HEK293 (cell line): ENCODE measurements around the gene PIEZO1.
A peak's percentile ranks its signal among the peaks of the same experiment; 100 is the strongest.

Source experiments
- CTCF ChIP-seq: fragments of 450-650 bp; formaldehyde crosslinking; IDR thresholded peaks from 2 replicates; pipeline ENCODE4 v1.5.1; 2016; ENCODE audit warnings: missing biosample characterization, missing genetic modification characterization
- HOXA7 ChIP-seq: sonication (generic); formaldehyde crosslinking; IDR thresholded peaks from 2 replicates; pipeline ENCODE4 v1.8.1; 2022; ENCODE audit warnings: missing genetic modification reagents, borderline replicate concordance
- PRDM4 ChIP-seq: fragments of 450-650 bp; formaldehyde crosslinking; IDR thresholded peaks from 2 replicates; pipeline ENCODE4 v1.5.1; 2017; ENCODE audit warnings: missing biosample characterization, missing genetic modification characterization
- ZNF138 ChIP-seq: fragments of 450-650 bp; formaldehyde crosslinking; IDR thresholded peaks from 2 replicates; pipeline ENCODE4 v1.5.1; 2016; ENCODE audit warnings: missing biosample characterization, missing genetic modification characterization, borderline replicate concordance
- ZNF26 ChIP-seq: fragments of 450-650 bp; formaldehyde crosslinking; IDR thresholded peaks from 2 replicates; pipeline ENCODE4 v1.5.1; 2016; ENCODE audit warnings: missing biosample characterization, missing genetic modification characterization
- ZNF350 ChIP-seq: fragments of 450-650 bp; formaldehyde crosslinking; IDR thresholded peaks from 2 replicates; pipeline ENCODE4 v1.5.0; 2017; ENCODE audit warnings: missing biosample characterization, mild to moderate bottlenecking, missing genetic modification characterization
- ZNF416 ChIP-seq: fragments of 450-650 bp; formaldehyde crosslinking; IDR thresholded peaks from 2 replicates; pipeline ENCODE4 v1.5.1; 2016; ENCODE audit warnings: missing biosample characterization, missing genetic modification characterization
- ZNF747 ChIP-seq: fragments of 450-650 bp; formaldehyde crosslinking; IDR thresholded peaks from 2 replicates; pipeline ENCODE4 v1.5.1; 2016; ENCODE audit warnings: missing biosample characterization, missing genetic modification characterization

GRCh38 chr16:88754912-88755744 lies 29.9 kb downstream of the PIEZO1 start:
- TF ChIP-seq ZNF416 (no peak), ZNF350 (tag by site-specific recombination) (no peak), ZNF26 (tag by site-specific recombination) (no peak), ZNF138 (tag by site-specific recombination) (no peak), CTCF (tag by site-specific recombination) (0 out of 2 replicates have a peak, but pooled peaks have one; percentile 14), PRDM4 (no peak), HOXA7 (CRISPR knock-in tag) (no peak), ZNF747 (tag by site-specific recombination) (no peak)
